K562 (cell line): ENCODE measurements around the gene KDM4C. TPM values are rescaled to one million over a fixed set of nuclear protein-coding genes. Genes with fewer than 3 reads are reported as not detected.

Source experiments
- ATF1 ChIP-seq, 2 experiments: fragments of 450-650 bp in 1 of 2; IDR thresholded peaks; 2 replicates each; pipeline ENCODE4 v1.6.1; 2016; ENCODE audit warnings: missing compliant biosample characterization in 1 of 2, missing genetic modification characterization in 1 of 2
- CBFB ChIP-seq: sonication (generic); formaldehyde crosslinking; IDR thresholded peaks from 2 replicates; pipeline ENCODE4 v1.4.0; 2020; ENCODE audit warnings: mild to moderate bottlenecking, missing genetic modification reagents
- E2F1 ChIP-seq: sonication (generic); formaldehyde crosslinking; IDR thresholded peaks from 2 replicates; pipeline ENCODE4 v1.8.1; 2023; ENCODE audit warnings: mild to moderate bottlenecking, missing genetic modification reagents, moderate library complexity
- ERF ChIP-seq: fragments of 450-650 bp; formaldehyde crosslinking; IDR thresholded peaks from 2 replicates; pipeline ENCODE4 v1.4.0; 2020; ENCODE audit warnings: mild to moderate bottlenecking, mixed read lengths
- HDAC6 ChIP-seq: IDR thresholded peaks from 2 replicates; pipeline ENCODE4 v1.6.1; 2012; ENCODE audit warnings: low read depth, mild to moderate bottlenecking, control low read depth, inconsistent platforms, low read length, moderate library complexity
- HMBOX1 ChIP-seq: sonication (generic); IDR thresholded peaks from 2 replicates; pipeline ENCODE4 v1.6.1; 2016
- IFI16 ChIP-seq: fragments of 250-450 bp; sonication (Bioruptor Pico); IDR thresholded peaks from 2 replicates; pipeline ENCODE4 v2.1.2; 2022; ENCODE audit warnings: mild to moderate bottlenecking, inconsistent platforms
- KLF13 ChIP-seq: fragments of 450-650 bp; IDR thresholded peaks from 2 replicates; pipeline ENCODE4 v1.6.1; 2016; ENCODE audit warnings: missing genetic modification characterization, low read depth, mild to moderate bottlenecking, missing compliant biosample characterization, moderate library complexity, borderline replicate concordance
- LEF1 ChIP-seq: fragments of 450-650 bp; IDR thresholded peaks from 2 replicates; pipeline ENCODE4 v1.6.1; 2016; ENCODE audit warnings: mild to moderate bottlenecking
- NCOA6 ChIP-seq: fragments of 450-650 bp; IDR thresholded peaks from 2 replicates; pipeline ENCODE4 v1.6.1; 2017; ENCODE audit warnings: mild to moderate bottlenecking
- NFIC ChIP-seq: fragments of 450-650 bp; IDR thresholded peaks from 2 replicates; pipeline ENCODE4 v1.6.1; 2017; ENCODE audit warnings: mild to moderate bottlenecking, inconsistent platforms
- POLR3A ChIP-seq: IDR thresholded peaks from 2 replicates; pipeline ENCODE4 v1.6.1; 2011; ENCODE audit warnings: borderline replicate concordance, mild to moderate bottlenecking, moderate library complexity; ENCODE audit not compliant: insufficient read length, insufficient read depth; ENCODE audit errors: extremely low read depth
- SIX5 ChIP-seq, 2 experiments: IDR thresholded peaks; 2 replicates each; pipeline ENCODE4 v1.6.1; 2011; ENCODE audit warnings: low read length in 2 of 2, borderline replicate concordance in 1 of 2, low read depth in 1 of 2, mild to moderate bottlenecking in 1 of 2, moderate library complexity in 1 of 2; ENCODE audit not compliant: insufficient read depth in 1 of 2
- SMARCA4 ChIP-seq: fragments of 450-650 bp; IDR thresholded peaks from 2 replicates; pipeline ENCODE4 v1.6.1; 2016
- SRSF1 ChIP-seq: fragments of 200-400 bp; formaldehyde crosslinking; IDR thresholded peaks from 2 replicates; pipeline ENCODE4 v1.6.1; 2017; ENCODE audit warnings: mild to moderate bottlenecking, low read depth, low read length, moderate library complexity
- SRSF7 ChIP-seq: fragments of 200-400 bp; formaldehyde crosslinking; optimal IDR thresholded peaks from 2 replicates; pipeline ENCODE3; 2017; ENCODE audit warnings: mild to moderate bottlenecking, low read depth, low read length
- TEAD4 ChIP-seq, 2 experiments: sonication (generic) in 1 of 2; formaldehyde crosslinking in 1 of 2; IDR thresholded peaks; 2 replicates each; pipeline versions ENCODE4 v1.6.1 to v1.8.0; 2012 to 2022; ENCODE audit warnings: borderline replicate concordance in 1 of 2, inconsistent platforms in 1 of 2, low read length in 1 of 2, mild to moderate bottlenecking in 1 of 2, missing genetic modification reagents in 1 of 2
- ZNF124 ChIP-seq: sonication (generic); formaldehyde crosslinking; IDR thresholded peaks from 2 replicates; pipeline ENCODE4 v1.8.1; 2022; ENCODE audit warnings: missing genetic modification reagents
- ZNF165 ChIP-seq: fragments of 250-450 bp; sonication (Bioruptor Pico); IDR thresholded peaks from 2 replicates; pipeline ENCODE4 v1.4.0; 2020; ENCODE audit warnings: borderline replicate concordance
- ZNF316 ChIP-seq: fragments of 450-650 bp; IDR thresholded peaks from 2 replicates; pipeline ENCODE4 v1.6.1; 2016
- ZNF644 ChIP-seq: fragments of 200-800 bp; sonication (Bioruptor generic); IDR thresholded peaks from 2 replicates; pipeline ENCODE4 v1.6.1; 2016; ENCODE audit warnings: low read depth, missing genetic modification characterization, missing compliant biosample characterization
- ZNF76 ChIP-seq: fragments of 250-450 bp; sonication (Bioruptor Pico); IDR thresholded peaks from 2 replicates; pipeline ENCODE4 v1.4.0; 2020; ENCODE audit warnings: mild to moderate bottlenecking, moderate library complexity, borderline replicate concordance
- ZZZ3 ChIP-seq: fragments of 450-650 bp; IDR thresholded peaks from 2 replicates; pipeline ENCODE4 v1.6.1; 2016; ENCODE audit warnings: antibody characterized with exemption, mild to moderate bottlenecking, moderate library complexity
- polyA plus RNA-seq, 8 experiments: library from polyadenylated mRNA; depleted of rRNA in 4 of 8; stranded (reverse) in 5 of 8; unstranded in 3 of 8; fragments of >200 nt; fragmentation: Nextera tagmentation in 2 of 8; fragmentation: Illumina TruSeq in 1 of 8; extraction: Ambion mirVana in 2 of 8; extraction: Trizol in 1 of 8; gene quantifications; 2 replicates each; pipeline versions ENCODE4 v1.2.1 to v1.2.3, GENCODE V29; 2011 to 2014; ENCODE audit warnings: inconsistent platforms in 1 of 8, missing spikeins in 1 of 8
- total RNA-seq, 7 experiments: library from RNA; depleted of rRNA in 6 of 7; stranded (reverse); fragments of >200 nt in 6 of 7; fragmentation: Illumina TruSeq in 2 of 7; extraction: Trizol in 2 of 7; gene quantifications; 2 replicates each; pipeline versions ENCODE4 v1.2.1 to v1.2.3, GENCODE V29; 2011 to 2021; ENCODE audit warnings: low replicate concordance in 1 of 7
- TF ChIP-seq, protein P1 (sequence below): fragments of 450-650 bp; formaldehyde crosslinking; IDR thresholded peaks from 2 replicates; pipeline ENCODE4 v1.4.0; 2020; ENCODE audit warnings: mild to moderate bottlenecking, moderate library complexity
- TF ChIP-seq, protein P2 (sequence below): sonication (generic); formaldehyde crosslinking; IDR thresholded peaks from 2 replicates; pipeline ENCODE4 v1.8.1; 2023; ENCODE audit warnings: mild to moderate bottlenecking, missing genetic modification reagents

KDM4C gene
- total and polyA plus RNA-seq, 9 of the 15 experiments (the other 6 are each of a cell fraction or from before 2014, with no cell fraction given), result 5.4 to 17.0 (median 12.6) TPM

DNA sequence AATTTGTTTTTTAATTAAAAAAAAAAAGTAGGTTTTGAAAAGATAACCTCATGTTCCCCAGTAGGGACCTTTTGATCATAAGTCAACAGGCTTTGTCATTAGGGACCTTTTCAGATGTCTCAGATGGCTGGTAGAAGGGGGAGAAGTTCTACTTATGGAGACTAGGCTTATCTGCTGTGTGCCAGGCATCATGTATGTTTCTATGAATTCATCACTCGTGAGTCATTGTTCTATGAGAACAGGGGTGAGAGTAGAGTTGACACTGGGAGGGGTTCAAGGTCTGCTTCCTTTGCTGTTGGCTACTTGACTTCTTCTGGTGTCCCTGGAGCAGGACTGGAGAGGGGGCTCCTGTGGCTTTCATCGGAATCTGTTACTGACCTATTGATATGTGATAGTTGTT lies 138.8 kb downstream of the KDM4C start (continued):
- TF ChIP-seq, protein P1, sequence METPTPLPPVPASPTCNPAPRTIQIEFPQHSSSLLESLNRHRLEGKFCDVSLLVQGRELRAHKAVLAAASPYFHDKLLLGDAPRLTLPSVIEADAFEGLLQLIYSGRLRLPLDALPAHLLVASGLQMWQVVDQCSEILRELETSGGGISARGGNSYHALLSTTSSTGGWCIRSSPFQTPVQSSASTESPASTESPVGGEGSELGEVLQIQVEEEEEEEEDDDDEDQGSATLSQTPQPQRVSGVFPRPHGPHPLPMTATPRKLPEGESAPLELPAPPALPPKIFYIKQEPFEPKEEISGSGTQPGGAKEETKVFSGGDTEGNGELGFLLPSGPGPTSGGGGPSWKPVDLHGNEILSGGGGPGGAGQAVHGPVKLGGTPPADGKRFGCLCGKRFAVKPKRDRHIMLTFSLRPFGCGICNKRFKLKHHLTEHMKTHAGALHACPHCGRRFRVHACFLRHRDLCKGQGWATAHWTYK (CRISPR knock-in tag), result no peak
- TF ChIP-seq HDAC6 (no peak), HMBOX1 (no peak), SIX5 (IDR thresholded peaks at IDR 0.05; ENCODE audit: borderline replicate concordance in 1 of 2, insufficient read depth in 1 of 2, low read depth in 1 of 2, low read length in 2 of 2) (no peak), TEAD4 (IDR thresholded peaks at IDR 0.05; ENCODE audit: low read length) (peak; percentile 81), TEAD4 (CRISPR knock-in tag; IDR thresholded peaks at IDR 0.05; ENCODE audit: borderline replicate concordance) (no peak), ATF1 (CRISPR knock-in tag; IDR thresholded peaks at IDR 0.05) (no peak), ATF1 (tag; IDR thresholded peaks at IDR 0.05) (no peak), CBFB (CRISPR knock-in tag) (no peak), NCOA6 (no peak), ZNF644 (tag) (no peak), ZNF76 (no peak), SMARCA4 (peak; percentile 78), NFIC (peak; percentile 70), ZZZ3 (no peak), SRSF7 (no peak), ERF (CRISPR knock-in tag) (no peak), LEF1 (peak; percentile 35; the same call in 1 of the 2 replicates), POLR3A (no peak), E2F1 (CRISPR knock-in tag) (no peak), SRSF1 (no peak), ZNF165 (CRISPR knock-in tag) (no peak), ZNF124 (CRISPR knock-in tag) (no peak), IFI16 (CRISPR knock-in tag) (no peak), KLF13 (tag) (no peak), ZNF316 (no peak)
- TF ChIP-seq, protein P2, sequence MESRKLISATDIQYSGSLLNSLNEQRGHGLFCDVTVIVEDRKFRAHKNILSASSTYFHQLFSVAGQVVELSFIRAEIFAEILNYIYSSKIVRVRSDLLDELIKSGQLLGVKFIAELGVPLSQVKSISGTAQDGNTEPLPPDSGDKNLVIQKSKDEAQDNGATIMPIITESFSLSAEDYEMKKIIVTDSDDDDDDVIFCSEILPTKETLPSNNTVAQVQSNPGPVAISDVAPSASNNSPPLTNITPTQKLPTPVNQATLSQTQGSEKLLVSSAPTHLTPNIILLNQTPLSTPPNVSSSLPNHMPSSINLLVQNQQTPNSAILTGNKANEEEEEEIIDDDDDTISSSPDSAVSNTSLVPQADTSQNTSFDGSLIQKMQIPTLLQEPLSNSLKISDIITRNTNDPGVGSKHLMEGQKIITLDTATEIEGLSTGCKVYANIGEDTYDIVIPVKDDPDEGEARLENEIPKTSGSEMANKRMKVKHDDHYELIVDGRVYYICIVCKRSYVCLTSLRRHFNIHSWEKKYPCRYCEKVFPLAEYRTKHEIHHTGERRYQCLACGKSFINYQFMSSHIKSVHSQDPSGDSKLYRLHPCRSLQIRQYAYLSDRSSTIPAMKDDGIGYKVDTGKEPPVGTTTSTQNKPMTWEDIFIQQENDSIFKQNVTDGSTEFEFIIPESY (CRISPR knock-in tag), result no peak
